Stimulated activated CD8-positive, alpha-beta memory T cell treated with anti-CD3 and anti-CD28 coated beads, Interleukin-15, amount 100 ng/mL, for 4 hours (primary cell): ENCODE results near the gene GPC6.

Experiments used
- DNase-seq, 2 donors: peaks; one replicate each; pipeline ENCODE4 v3.0.0-alpha.2; 2020; ENCODE audit warnings: low read depth in 2 of 2

Gene GPC6

DNA sequence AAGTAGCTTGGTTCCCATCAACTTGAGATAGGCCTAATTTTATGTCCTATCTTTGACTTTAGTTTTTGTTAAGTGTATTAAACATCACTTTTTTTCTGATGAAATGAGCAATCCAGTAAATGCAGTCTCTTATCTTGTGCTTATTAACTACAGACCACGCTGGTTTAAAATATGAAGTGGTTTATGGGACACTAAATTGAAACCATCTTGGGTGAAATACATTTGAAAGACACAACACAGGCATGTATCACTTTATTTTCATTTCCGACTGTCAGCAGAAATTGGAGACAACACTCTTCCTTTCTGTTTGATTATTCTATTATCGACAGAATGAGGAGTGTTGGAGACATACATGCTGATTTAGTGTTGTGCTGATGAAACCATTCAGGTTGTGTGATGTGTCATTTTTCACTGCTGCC is 447.7 kb downstream of the GPC6 start:
- DNase-seq: no peak

DNA sequence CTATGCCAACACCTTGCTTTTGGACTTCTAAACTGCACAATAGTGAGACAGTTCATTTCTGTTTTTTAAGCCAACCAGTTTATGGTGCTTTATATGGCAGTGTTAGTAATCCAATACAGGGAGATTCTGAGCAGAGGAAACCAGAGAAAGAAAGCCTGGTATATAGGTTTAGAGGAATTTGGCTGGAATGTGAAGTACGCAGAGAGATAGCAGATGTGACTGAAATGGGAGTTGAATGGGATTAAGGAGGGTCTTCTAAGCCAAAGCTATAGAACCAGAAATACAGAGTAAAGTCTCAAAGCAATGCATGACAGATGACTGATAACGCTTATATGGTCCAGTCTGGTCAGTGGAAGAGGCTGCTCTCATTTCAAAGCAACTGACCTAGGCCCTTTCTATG is 453.7 kb downstream of the GPC6 start:
- DNase-seq: no peak

DNA sequence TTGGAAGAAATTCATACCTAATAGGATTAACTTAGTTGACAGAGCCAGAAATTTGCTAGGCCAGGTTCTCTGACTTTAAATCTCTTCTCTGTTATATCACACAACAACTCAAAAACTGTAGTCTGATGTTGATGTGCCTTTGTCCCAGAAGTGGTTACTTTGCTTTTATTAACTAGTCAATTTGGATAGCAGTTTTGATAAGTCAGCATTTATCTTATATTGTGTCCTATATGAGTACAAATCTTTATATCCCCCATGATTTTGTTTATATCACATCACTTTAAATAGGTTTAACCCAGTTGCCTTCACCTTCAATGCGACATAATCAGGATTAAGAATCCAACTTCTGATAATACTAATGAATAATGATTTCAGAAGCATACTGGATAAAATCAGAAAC is 459.3 kb downstream of the GPC6 start:
- no peak for DNase-seq

DNA sequence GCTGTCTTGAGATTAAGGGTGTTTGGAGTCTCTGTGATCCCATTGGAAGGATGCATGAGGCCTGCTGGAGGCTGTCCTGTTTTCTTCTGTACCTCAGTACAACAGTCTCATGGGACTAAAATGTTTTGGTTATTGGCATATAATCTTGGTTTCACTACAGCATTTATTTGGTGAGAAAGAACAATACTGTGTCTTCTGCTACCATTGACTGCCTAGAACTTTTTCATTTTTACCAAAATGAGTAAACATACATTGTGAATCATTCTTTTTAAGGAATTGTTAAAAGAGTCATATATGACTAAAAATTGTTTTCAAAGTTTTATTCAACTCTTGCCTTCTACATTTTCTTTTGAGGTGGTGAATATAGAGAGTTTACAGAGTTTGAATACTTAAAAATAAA is 459.8 kb downstream of the GPC6 start:
- no peak for DNase-seq

DNA sequence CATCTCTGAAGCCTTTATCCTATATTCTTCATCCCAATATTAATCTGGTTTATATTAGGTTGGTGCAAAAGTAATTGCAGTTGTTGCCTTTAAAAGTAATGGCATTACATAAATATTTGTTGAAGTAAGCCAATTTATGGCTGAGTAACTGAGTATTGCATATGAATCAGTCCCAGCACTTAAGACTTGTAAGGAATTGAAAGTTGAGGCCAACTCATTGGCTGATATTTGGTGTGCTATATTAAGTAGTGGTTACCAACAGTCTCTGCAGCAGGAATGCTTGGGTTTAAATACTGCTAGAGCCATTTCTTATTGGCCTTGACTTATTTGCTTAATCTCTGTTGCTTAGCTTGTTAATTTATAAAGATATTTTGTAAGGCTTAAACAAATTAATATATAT is 460.7 kb downstream of the GPC6 start:
- DNase-seq: no peak

DNA sequence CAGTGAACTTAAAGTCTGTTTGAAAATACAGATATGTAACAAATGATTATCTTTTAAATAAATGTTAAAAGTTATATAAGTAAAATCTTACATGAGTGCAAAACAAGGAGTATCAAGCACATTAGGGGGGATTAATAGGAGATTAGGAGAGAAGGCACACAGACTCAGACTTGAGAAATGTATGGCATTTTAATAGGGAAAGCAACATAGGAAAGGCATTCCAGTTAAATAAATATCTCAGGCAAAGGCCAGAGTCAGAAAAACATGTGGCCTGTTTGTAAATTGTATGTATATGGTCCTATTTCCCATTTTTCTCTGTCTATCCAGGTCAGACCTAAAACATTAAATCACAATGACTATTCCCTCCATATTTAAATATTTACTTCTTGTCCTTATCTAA is 462.7 kb downstream of the GPC6 start:
- no peak for DNase-seq

DNA sequence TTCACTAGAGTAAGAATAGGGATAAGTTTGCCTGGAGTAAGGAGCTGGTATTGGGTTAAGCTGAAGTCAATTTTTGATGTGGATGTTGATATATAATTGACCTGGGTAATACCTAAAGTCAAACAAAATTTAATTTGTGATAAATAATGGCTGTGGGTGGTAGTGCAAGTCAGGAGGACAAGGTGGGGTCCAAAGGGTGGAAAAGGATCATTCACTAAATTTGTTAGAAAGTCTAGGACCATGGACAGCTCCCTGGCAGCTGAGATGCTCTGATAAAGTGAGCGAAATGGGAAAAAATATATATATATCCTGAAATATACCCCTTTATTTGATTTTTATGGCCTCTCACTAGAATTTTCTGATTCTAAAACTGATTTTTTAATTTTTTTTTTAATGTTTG is 463.5 kb downstream of the GPC6 start:
- no peak for DNase-seq

DNA sequence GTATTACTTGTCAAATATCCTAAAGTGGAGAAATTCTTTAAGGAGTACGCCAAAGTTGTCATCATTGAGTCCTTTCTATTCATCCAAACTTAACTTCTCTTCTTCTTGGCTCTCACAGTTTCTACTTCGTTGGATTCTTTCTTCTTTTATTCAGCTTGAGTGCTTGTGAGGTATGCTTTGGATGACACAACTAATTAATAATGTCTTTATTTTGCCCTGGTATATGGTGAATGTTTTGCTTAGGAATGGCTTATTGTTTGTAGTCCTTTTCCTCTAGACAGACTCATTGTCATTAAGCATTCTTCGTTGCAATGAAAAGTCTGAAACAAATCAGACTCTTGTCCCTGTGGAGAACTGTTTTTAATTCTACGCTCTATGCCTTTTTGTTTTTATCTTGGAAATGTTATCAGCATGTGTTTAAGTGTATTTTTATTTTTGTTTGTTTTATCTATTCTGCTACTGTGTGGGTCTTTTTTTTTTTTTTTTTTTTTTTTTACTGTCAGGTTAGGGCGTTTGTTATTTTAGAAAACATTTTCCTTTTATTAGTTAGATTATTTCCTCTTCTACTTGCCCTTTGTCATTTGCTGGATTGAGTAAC is 471.5 kb downstream of the GPC6 start:
- DNase-seq: no peak

DNA sequence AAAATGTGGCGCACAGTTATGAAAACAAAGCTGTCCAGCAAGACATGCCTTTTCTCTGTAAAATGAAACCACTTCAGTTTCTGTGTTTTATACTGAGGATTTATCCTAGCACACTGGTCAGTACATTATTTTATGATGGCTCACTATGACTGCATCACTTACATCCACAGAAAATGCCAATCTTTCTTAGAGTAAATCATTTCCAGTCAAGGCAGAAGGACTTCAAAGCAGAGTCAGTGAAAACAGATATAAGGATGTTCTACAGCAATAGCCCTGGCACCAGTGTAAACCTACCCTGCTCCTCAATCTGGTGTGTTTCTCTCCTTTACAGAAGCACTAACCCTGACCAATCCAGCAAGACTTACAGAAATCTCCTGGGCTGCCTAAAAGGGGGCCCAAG is 473.5 kb downstream of the GPC6 start:
- no peak for DNase-seq

DNA sequence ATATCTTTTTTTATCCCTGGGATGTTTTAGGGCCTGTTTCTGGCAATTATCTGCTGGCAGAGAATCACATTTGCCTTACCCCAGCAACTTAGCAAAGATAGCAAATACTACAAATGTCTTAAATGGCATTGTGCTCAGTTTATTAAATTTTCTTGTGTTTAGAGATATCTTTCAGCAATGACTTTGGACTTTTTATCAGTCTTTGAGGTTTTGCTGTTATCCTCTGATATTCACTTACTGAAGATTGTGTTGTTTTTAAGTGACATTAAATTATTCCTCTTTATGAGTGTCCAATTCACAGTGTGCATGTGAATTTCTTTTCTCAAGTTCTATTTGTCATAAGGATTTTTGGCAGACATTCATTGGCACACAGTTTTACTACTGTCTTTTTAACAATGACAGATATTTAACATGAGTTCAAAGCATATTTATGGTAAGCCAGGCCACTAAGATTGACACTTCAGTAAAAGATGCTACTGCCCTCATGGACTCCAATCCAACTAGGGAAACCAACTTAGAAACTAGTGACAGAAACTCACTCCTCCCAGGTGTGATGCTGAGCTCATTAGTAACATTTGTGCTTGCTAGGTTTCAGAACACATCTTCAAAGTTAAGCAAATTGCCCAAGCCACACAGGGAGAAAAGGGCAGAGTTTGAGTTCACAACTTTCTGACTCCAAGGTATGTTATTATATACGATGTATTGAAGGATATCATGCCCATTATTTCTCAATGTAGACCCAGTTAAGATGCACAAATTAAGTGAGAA is 481.9 kb downstream of the GPC6 start:
- no peak for DNase-seq

DNA sequence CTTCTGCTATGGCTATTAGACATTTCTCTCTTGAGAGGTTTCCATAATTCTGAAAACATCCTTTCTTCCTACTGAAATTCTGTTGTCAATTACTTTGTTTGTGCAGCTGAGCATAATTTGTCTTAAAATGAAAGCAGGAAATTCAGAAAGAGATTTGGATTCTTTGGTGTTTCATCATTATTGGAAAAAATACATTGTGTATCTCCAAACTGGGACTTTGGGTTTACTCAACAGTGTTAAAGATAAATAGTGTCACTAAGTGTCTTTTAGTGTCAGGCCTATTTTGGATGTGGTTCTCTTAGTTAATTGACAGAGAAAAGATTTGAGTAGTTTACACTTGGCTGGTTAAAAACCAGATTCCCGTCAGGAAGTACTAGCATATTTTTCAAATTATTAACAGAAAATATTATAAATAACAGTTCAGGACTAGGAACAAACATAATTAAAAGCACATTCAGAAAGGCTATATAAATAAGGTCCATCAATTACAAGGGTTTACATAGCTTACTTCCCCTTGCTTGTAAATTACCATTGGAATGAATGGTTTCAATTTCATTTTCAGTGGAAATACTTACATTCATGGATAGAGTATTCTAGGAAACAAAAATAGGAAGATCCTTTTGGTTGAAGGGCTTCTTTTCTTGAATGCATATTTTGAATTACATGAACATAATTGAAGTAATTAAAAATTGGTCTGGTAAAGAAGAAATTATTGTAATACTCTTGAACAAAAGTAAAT is 483.1 kb downstream of the GPC6 start:
- DNase-seq: no peak

DNA sequence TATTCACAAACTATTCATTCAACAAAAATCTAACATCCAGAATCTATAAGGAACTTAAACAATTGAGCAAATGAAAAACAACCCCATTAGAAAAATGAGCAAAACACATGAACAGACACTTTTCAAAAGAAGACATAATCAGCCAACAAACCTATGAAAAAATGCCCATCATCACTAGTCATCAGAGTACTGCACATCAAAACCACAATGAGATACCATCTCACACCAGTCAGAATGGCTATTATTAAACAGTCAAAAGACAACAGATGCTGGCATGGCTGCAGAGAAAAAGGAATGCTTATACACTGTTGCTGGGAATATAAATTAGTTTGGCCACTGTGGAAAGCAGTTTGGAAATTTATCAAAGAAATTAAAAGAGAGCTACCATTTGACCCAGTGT is 487.6 kb downstream of the GPC6 start:
- DNase-seq: no peak

DNA sequence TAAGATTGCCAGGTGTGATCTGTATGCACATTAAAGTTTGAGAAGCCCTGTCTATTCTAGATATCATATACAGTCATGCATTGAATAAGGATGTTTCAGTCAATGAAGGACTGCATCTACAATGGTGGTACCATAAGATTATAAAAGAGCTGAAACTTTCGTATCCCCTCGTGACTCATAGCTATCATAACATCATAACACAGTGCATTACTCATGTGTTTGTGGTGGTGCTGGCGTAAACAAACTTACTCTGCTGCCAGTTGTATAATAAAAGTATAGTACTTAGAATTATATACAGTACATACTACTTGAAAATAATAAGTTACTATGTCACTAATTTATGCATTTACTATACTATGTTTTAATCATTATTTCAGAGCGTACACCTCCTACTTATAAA is 489.3 kb downstream of the GPC6 start:
- no peak for DNase-seq

DNA sequence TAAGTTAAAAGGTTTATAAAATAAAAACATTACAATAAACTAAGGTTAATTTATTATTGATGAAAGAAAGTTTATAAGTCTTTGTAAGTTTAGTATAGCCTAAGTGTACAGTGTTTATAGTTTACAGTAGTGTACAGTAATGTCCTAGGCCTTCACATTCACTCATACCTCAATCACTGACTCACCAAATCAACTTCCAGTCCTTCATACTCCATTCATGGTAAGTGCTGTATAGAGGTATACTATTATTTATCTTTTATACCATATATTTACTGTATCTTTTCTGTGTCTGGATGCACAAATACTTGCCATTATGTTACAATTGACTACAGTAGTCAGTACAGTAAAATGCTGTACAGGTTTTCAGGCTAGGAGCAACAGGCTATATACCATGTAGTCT is 490.0 kb downstream of the GPC6 start:
- no peak for DNase-seq

DNA sequence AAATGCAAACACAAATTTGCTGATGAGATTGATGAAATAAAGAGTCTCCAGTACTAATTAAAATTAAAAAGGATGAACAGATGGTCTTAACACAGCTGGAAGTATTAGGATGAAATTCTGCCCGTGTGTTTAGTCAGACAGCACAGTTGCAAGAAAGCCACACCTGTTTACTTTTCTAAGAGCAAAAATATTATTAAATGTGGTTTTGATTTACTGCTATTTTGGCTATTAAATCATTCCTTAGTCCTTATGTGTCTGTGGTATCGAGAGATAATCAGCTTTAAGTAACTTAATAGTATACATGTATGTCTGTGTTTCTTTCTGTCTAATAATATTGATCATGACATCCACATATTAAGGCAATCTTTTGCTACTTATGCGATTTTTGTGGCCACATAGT is 494.9 kb downstream of the GPC6 start:
- DNase-seq: no peak

DNA sequence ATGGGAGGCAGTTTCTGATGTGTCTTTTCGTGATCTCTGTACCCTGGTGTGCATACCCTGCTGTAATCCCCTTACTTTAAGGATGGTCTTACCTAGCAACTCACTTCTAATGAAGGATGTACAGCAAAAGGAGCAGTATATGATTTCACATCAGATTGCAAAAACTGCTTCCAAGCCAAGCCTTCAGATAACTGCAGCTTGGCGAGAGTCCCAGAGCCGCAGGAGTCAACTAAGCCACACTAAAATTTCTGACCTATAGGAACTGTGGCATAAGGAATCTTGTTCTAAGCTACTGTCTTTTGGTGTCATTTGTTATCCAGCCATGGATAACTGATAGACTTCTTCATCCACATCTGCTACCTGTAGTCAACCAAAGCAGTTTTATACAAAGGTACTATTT is 496.7 kb downstream of the GPC6 start:
- no peak for DNase-seq

DNA sequence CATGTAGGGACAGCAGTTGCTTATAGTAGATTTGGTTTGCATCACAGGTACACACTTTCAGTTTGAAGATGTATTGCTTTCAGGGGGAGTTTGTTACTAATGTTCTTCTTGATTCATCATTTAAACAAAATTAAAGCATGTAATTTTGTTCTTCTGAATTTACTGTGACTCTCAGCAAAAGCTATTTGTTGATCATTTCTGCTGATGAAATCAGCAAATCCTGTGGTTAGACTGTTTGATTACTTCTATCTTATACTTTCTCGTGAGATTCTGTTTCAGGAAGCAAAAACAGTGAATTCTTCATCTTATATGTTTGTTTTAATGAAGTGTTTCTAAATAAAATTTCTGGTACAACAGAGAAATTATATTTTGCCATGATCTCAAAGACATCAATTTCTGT is 497.6 kb downstream of the GPC6 start:
- no peak for DNase-seq

DNA sequence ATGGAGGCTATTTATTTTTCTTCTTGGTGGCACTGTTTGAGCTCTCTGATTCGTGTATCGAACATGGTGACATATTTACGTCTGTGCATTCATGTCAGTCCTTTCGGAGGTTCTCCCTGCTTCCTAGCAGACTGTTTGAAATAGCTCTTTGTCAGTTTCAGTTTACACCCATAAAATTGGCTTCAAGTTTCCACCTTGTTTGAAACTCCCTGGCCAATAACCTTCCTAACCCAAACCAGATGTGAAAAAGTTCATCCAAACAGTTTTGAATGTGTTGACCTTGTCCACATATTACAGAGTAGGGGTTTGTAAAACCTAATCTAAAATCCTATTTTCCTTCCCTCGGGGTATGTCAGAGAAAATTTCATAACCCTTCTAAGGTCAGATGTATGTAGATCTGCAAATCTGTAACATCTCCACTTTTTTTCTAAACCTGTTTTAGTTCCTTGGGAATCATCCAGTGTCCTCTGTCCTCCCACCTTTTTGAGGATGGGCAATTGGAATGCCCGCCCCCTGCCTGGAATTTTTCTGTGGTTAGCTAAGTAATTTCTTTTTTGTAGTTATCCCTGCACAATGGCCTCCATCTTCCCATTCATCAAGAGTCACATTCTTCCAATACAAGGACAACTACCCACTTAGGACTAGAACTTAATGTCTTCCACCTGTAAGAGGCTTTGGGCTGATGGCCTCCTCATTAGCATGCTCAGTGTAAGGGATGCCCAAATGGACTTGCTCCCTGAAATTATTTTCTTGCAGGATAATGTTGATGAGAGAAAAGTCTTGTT is 499.8 kb downstream of the GPC6 start:
- no peak for DNase-seq

DNA sequence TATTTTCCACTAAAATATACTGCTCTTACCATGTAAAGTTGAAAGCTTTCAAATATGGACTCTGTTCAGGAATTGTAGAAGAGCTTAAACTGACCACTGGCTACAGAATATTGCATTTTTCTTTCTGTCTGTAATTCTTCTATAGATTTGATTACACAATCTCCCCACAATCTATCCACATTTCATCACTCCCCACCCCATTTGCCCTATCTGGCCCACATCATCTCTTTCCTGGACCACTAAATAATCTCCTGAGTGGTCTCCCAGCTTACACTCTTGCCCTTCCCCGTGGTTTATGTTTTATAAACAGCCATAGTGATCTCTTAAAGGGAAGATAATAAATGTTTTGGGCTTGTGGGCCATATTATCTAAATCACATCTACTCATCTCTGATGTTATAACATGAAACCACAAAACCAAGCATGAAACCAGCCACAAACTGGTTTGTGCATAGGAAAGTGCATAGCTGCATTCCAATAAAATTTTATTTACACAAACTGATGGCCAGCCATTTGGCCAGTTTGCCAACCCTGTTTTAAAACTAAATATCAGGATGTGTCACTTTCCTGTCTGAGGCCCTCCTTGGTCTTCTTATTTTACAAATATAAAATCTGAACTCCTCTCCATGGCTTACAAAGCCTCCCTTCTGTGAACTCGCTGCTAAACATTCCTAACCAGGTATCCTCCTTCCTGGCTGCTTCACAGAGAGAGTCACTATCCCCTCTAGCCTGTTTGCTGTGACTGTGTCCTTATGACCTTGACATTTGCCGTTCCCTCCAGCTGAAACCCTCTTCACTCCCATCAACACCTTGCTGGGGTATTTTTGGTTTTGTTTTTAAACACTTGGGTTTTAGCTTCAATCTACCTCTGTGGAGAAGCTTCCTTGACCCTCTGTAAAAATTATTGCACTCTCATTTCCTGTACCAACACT is 500.9 kb downstream of the GPC6 start:
- no peak for DNase-seq

DNA sequence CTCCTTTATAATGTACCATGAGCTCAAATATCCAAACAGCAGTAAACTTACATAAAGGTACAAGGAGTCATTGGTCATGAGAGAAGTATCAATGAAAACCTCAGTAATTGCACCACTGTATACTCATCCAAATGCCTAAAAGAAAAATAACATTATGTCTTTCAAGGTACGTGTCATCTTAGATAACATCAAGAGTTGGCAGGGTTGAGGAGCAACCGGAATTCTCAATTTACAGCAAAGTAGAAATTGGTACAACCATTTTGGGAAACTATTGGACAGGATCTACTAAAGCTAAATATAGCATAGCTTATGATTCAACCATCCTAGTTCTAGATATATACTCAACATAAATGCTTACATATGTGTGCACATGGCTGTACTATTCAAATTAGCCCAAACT is 502.8 kb downstream of the GPC6 start:
- no peak for DNase-seq

DNA sequence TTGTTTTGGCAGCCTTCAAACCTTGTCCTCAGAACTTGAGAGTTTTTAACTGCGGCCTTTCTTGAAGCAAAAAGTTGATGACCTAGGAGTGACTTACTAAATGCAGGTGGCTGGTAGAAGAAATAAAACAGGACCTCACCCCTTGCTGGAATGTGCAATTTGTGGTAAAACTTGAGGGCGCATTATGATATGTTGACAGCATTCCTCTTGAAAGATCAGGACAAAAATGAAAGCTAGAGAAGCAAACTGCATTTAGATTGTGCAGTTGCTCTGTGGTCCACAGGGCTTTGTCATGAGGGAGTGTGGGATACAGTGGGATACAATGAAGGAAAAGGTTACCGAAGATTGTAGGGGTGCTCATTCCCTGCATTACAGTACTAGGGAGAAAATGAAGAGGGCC is 504.2 kb downstream of the GPC6 start:
- no peak for DNase-seq
